Measurements from ENCODE around the gene SCN8A.
A peak's percentile ranks its signal among the peaks of the same experiment; 100 is the strongest.

Gene SCN8A

GRCh38 chr12:51836827-51837173, 245.8 kb downstream of the SCN8A start:
- no peak for DNase-seq (ENCODE audit: low read depth)
- no peak overlapping the region for H3K4me3 ChIP-seq (ENCODE audit: low read length)

GRCh38 chr12:51837286-51837685, 246.3 kb downstream of the SCN8A start:
- Histone ChIP-seq H3K36me3 (ENCODE audit: control insufficient read depth, insufficient read depth, low read length, severe bottlenecking) (no peaks in the 10 kb centered on the region), H3K4me3 (ENCODE audit: low read length) (no peak overlapping the region), H3K9me3 (ENCODE audit: control insufficient read depth, low read length) (no peaks in the 10 kb centered on the region), H3K27me3 (replicated peaks; ENCODE audit: control insufficient read depth, insufficient read depth, low read length) (peaks cover 65% of the 10 kb centered on the region), H3K9ac (ENCODE audit: low read length) (no peak overlapping the region), H3K4me1 (ENCODE audit: control insufficient read depth, insufficient read depth, low read length) (no peaks in the 10 kb centered on the region)
- DNase-seq (ENCODE audit: low read depth) = no peak

More at GRCh38 chr12:51836827-51837173, 245.8 kb downstream of the SCN8A start:
- Histone ChIP-seq H3K4me1 (ENCODE audit: control insufficient read depth, insufficient read depth, low read length) (no peaks in the 10 kb centered on the region), H3K9me3 (ENCODE audit: control insufficient read depth, low read length) (no peaks in the 10 kb centered on the region), H3K27me3 (replicated peaks; ENCODE audit: control insufficient read depth, insufficient read depth, low read length) (peaks cover 63% of the 10 kb centered on the region), H3K9ac (ENCODE audit: low read length) (no peak overlapping the region), H3K36me3 (ENCODE audit: control insufficient read depth, insufficient read depth, low read length, severe bottlenecking) (no peaks in the 10 kb centered on the region)

- Histone ChIP-seq H3K4me1 (ENCODE audit: control insufficient read depth, insufficient read depth, low read length) (no peaks in the 10 kb centered on the region), H3K9me3 (ENCODE audit: control insufficient read depth, low read length) (no peaks in the 10 kb centered on the region), H3K36me3 (ENCODE audit: control insufficient read depth, insufficient read depth, low read length, severe bottlenecking) (no peaks in the 10 kb centered on the region), H3K27me3 (replicated peaks; ENCODE audit: control insufficient read depth, insufficient read depth, low read length) (peaks cover 69% of the 10 kb centered on the region), H3K4me3 (ENCODE audit: low read length) (no peak overlapping the region), H3K9ac (ENCODE audit: low read length) (no peak overlapping the region)
- DNase-seq (ENCODE audit: low read depth) = no peak
These were observed 247.0 kb downstream of the SCN8A start for GRCh38 chr12:51838036-51838435.

GRCh38 chr12:51838762-51839161, 247.7 kb downstream of the SCN8A start:
- Histone ChIP-seq H3K9ac (ENCODE audit: low read length) (no peak overlapping the region), H3K4me3 (ENCODE audit: low read length) (no peak overlapping the region), H3K9me3 (ENCODE audit: control insufficient read depth, low read length) (no peaks in the 10 kb centered on the region), H3K36me3 (ENCODE audit: control insufficient read depth, insufficient read depth, low read length, severe bottlenecking) (no peaks in the 10 kb centered on the region), H3K4me1 (ENCODE audit: control insufficient read depth, insufficient read depth, low read length) (no peaks in the 10 kb centered on the region), H3K27me3 (replicated peaks; ENCODE audit: control insufficient read depth, insufficient read depth, low read length) (peaks cover 64% of the 10 kb centered on the region)
- DNase-seq (ENCODE audit: low read depth) = no peak

- Histone ChIP-seq H3K9me3 (ENCODE audit: control insufficient read depth, low read length) (no peaks in the 10 kb centered on the region), H3K4me3 (ENCODE audit: low read length) (no peak overlapping the region), H3K4me1 (ENCODE audit: control insufficient read depth, insufficient read depth, low read length) (no peaks in the 10 kb centered on the region), H3K9ac (ENCODE audit: low read length) (no peak overlapping the region), H3K27me3 (replicated peaks; ENCODE audit: control insufficient read depth, insufficient read depth, low read length) (peaks cover 64% of the 10 kb centered on the region), H3K36me3 (ENCODE audit: control insufficient read depth, insufficient read depth, low read length, severe bottlenecking) (no peaks in the 10 kb centered on the region)
- no peak for DNase-seq (ENCODE audit: low read depth)
These were observed 248.4 kb downstream of the SCN8A start for GRCh38 chr12:51839310-51839947.

GRCh38 chr12:51840966-51841365, 249.9 kb downstream of the SCN8A start:
- H3K9ac ChIP-seq (ENCODE audit: low read length) = no peak overlapping the region
- peaks cover 70% of the 10 kb centered on the region for H3K27me3 ChIP-seq (replicated peaks; ENCODE audit: control insufficient read depth, insufficient read depth, low read length)
- H3K4me1 ChIP-seq (ENCODE audit: control insufficient read depth, insufficient read depth, low read length) = no peaks in the 10 kb centered on the region
- no peak overlapping the region for H3K4me3 ChIP-seq (ENCODE audit: low read length)
- H3K36me3 ChIP-seq (ENCODE audit: control insufficient read depth, insufficient read depth, low read length, severe bottlenecking) = no peaks in the 10 kb centered on the region
- no peak for DNase-seq (ENCODE audit: low read depth)
- H3K9me3 ChIP-seq (ENCODE audit: control insufficient read depth, low read length) = no peaks in the 10 kb centered on the region

- H3K27me3 ChIP-seq (replicated peaks; ENCODE audit: control insufficient read depth, insufficient read depth, low read length) = peaks cover 77% of the 10 kb centered on the region
- no peak for DNase-seq (ENCODE audit: low read depth)
- no peaks in the 10 kb centered on the region for H3K9me3 ChIP-seq (ENCODE audit: control insufficient read depth, low read length)
- no peak overlapping the region for H3K9ac ChIP-seq (ENCODE audit: low read length)
- H3K4me1 ChIP-seq (ENCODE audit: control insufficient read depth, insufficient read depth, low read length) = no peaks in the 10 kb centered on the region
- no peak overlapping the region for H3K4me3 ChIP-seq (ENCODE audit: low read length)
- H3K36me3 ChIP-seq (ENCODE audit: control insufficient read depth, insufficient read depth, low read length, severe bottlenecking) = no peaks in the 10 kb centered on the region
These were observed 250.7 kb downstream of the SCN8A start for GRCh38 chr12:51841727-51842126.

GRCh38 chr12:51844854-51845253, 253.8 kb downstream of the SCN8A start:
- H3K9ac ChIP-seq (ENCODE audit: low read length) = no peak overlapping the region
- no peaks in the 10 kb centered on the region for H3K9me3 ChIP-seq (ENCODE audit: control insufficient read depth, low read length)
- H3K4me1 ChIP-seq (ENCODE audit: control insufficient read depth, insufficient read depth, low read length) = no peaks in the 10 kb centered on the region
- peaks cover 57% of the 10 kb centered on the region for H3K27me3 ChIP-seq (replicated peaks; ENCODE audit: control insufficient read depth, insufficient read depth, low read length)
- no peaks in the 10 kb centered on the region for H3K36me3 ChIP-seq (ENCODE audit: control insufficient read depth, insufficient read depth, low read length, severe bottlenecking)
- H3K4me3 ChIP-seq (ENCODE audit: low read length) = no peak overlapping the region
- DNase-seq (ENCODE audit: low read depth) = no peak

GRCh38 chr12:51845482-51845881, 254.4 kb downstream of the SCN8A start:
- Histone ChIP-seq H3K4me1 (ENCODE audit: control insufficient read depth, insufficient read depth, low read length) (no peaks in the 10 kb centered on the region), H3K9ac (ENCODE audit: low read length) (no peak overlapping the region), H3K4me3 (ENCODE audit: low read length) (no peak overlapping the region), H3K27me3 (replicated peaks; ENCODE audit: control insufficient read depth, insufficient read depth, low read length) (peaks cover 52% of the 10 kb centered on the region), H3K9me3 (ENCODE audit: control insufficient read depth, low read length) (no peaks in the 10 kb centered on the region), H3K36me3 (ENCODE audit: control insufficient read depth, insufficient read depth, low read length, severe bottlenecking) (no peaks in the 10 kb centered on the region)
- DNase-seq (ENCODE audit: low read depth) = no peak

GRCh38 chr12:51846271-51846691, 255.2 kb downstream of the SCN8A start:
- no peak overlapping the region for H3K4me3 ChIP-seq (ENCODE audit: low read length)
- H3K4me1 ChIP-seq (ENCODE audit: control insufficient read depth, insufficient read depth, low read length) = no peaks in the 10 kb centered on the region
- peaks cover 47% of the 10 kb centered on the region for H3K27me3 ChIP-seq (replicated peaks; ENCODE audit: control insufficient read depth, insufficient read depth, low read length)

GRCh38 chr12:51846911-51847642, 256.0 kb downstream of the SCN8A start:
- peaks cover 39% of the 10 kb centered on the region for H3K27me3 ChIP-seq (replicated peaks; ENCODE audit: control insufficient read depth, insufficient read depth, low read length)
- H3K4me1 ChIP-seq (ENCODE audit: control insufficient read depth, insufficient read depth, low read length) = no peaks in the 10 kb centered on the region
- H3K4me3 ChIP-seq (ENCODE audit: low read length) = peak overlapping the region; percentile 71
- H3K9me3 ChIP-seq (ENCODE audit: control insufficient read depth, low read length) = no peaks in the 10 kb centered on the region
- H3K36me3 ChIP-seq (ENCODE audit: control insufficient read depth, insufficient read depth, low read length, severe bottlenecking) = no peaks in the 10 kb centered on the region
- DNase-seq (ENCODE audit: low read depth) = peak; percentile 77
- H3K9ac ChIP-seq (ENCODE audit: low read length) = no peak overlapping the region

More at GRCh38 chr12:51846271-51846691, 255.2 kb downstream of the SCN8A start:
- Histone ChIP-seq H3K9ac (ENCODE audit: low read length) (no peak overlapping the region), H3K36me3 (ENCODE audit: control insufficient read depth, insufficient read depth, low read length, severe bottlenecking) (no peaks in the 10 kb centered on the region), H3K9me3 (ENCODE audit: control insufficient read depth, low read length) (no peaks in the 10 kb centered on the region)
- DNase-seq (ENCODE audit: low read depth) = no peak
